IMR-90 (cell line): ENCODE results near the gene GRB10.

ENCODE experiments used
- ELK1 ChIP-seq: fragments of 150-350 bp; IDR thresholded peaks from 2 replicates; pipeline ENCODE4 v1.6.1; 2016; ENCODE audit warnings: low read depth, mild to moderate bottlenecking, low read length, moderate library complexity, borderline replicate concordance
- FOS ChIP-seq: fragments of 150-350 bp; IDR thresholded peaks from 2 replicates; pipeline ENCODE4 v1.6.1; 2016; ENCODE audit warnings: low read depth, low read length
- MAFK ChIP-seq: IDR thresholded peaks from 2 replicates; pipeline ENCODE4 v1.6.1; 2012; ENCODE audit warnings: low read depth, low read length, improper control_type of control experiment
- POLR2A ChIP-seq: IDR thresholded peaks from 2 replicates; pipeline ENCODE4 v1.6.1; 2012; ENCODE audit warnings: mild to moderate bottlenecking, low read depth, low read length
- RAD21 ChIP-seq: IDR thresholded peaks from 2 replicates; pipeline ENCODE4 v1.6.1; 2012; ENCODE audit warnings: low read length, improper control_type of control experiment
- RFX5 ChIP-seq: IDR thresholded peaks from 2 replicates; pipeline ENCODE4 v1.8.0; 2012; ENCODE audit warnings: low read depth, mild to moderate bottlenecking, low read length, moderate library complexity
- USF2 ChIP-seq: fragments of 150-350 bp; IDR thresholded peaks from 2 replicates; pipeline ENCODE4 v1.6.1; 2017; ENCODE audit warnings: mild to moderate bottlenecking, antibody characterized with exemption, low read length, low read depth
- TF ChIP-seq, protein P1 (sequence below): conservative IDR thresholded peaks from 2 replicates; pipeline ENCODE4 v1.5.1; 2012; ENCODE audit warnings: mild to moderate bottlenecking, low read depth, low read length, improper control_type of control experiment

- TF ChIP-seq, protein P1, sequence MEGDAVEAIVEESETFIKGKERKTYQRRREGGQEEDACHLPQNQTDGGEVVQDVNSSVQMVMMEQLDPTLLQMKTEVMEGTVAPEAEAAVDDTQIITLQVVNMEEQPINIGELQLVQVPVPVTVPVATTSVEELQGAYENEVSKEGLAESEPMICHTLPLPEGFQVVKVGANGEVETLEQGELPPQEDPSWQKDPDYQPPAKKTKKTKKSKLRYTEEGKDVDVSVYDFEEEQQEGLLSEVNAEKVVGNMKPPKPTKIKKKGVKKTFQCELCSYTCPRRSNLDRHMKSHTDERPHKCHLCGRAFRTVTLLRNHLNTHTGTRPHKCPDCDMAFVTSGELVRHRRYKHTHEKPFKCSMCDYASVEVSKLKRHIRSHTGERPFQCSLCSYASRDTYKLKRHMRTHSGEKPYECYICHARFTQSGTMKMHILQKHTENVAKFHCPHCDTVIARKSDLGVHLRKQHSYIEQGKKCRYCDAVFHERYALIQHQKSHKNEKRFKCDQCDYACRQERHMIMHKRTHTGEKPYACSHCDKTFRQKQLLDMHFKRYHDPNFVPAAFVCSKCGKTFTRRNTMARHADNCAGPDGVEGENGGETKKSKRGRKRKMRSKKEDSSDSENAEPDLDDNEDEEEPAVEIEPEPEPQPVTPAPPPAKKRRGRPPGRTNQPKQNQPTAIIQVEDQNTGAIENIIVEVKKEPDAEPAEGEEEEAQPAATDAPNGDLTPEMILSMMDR = no peak
- TF ChIP-seq USF2 (no peak), POLR2A (no peak), MAFK (no peak), RAD21 (no peak), FOS (no peak), RFX5 (no peak), ELK1 (no peak)
Observed at GRCh38 chr7:50812841-50813475, 30.3 kb upstream of the GRB10 start.
